ENCODE results near the gene DPYD.

GRCh38 chr1:97792655-97793054, 128.2 kb downstream of the DPYD start:
- TF ChIP-seq RAD21 (IDR thresholded peaks at IDR 0.05; ENCODE audit: low read length), result no peak
- TF ChIP-seq FOSL2 (IDR thresholded peaks at IDR 0.05; ENCODE audit: borderline replicate concordance, low read depth), result no peak
- no peak for TF ChIP-seq FOXJ3 (CRISPR knock-in tag; IDR thresholded peaks at IDR 0.05)
- TF ChIP-seq CTCF (IDR thresholded peaks at IDR 0.05), result no peak
- TF ChIP-seq MAX (IDR thresholded peaks at IDR 0.05; ENCODE audit: low read depth), result no peak
